AG20443 (cell line): ENCODE data around the gene ART3.

Experiments
- DNase-seq: peaks from one replicate; pipeline ENCODE4 v3.0.0; 2012; ENCODE audit warnings: low spot score, mixed read lengths

The ART3 gene

DNA sequence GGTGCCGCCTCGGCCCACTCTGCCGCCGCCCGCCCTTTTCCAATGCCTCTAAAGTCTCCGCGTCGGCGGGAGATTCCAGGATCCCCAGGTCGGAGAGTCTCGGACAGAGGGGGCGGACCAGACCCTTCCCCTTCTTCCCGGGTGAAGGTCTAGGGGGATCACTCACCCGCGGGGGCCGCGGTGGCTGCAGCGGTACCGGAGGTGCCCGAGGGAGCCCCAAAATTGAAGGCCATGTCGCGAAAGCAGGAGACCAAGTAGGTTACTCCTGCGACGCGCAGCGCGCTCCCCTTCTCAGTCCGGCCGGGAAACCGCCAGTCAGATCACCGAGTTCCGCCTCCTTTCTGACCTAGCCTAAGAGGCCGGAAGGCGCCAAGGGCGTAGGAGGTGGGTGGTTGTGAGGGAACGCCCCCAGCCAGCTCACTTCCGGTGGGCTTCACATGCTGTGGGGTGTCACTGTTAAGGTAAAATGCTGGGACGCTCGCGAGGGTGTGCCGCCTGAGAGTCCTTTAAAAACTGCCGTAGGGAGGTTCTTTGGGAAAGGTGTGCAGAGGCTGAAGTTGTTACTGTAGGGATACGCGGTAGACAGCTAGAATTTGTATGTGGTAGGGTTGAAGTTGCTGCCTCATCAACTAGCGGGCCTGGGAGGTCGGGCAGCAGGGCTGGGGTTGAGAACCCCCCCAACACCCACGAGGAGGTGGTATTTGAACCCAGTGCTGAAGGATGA lies 73.8 kb downstream of the ART3 start, which contains the start of gene NUP54:
TSS of gene NUP54 (minus strand) at position 256 of the 724 bp plus-strand sequence. CDS start at position 233, 23 bp downstream.
- DNase-seq = peak; percentile 97

- no peak for DNase-seq
These were observed 78.8 kb downstream of the ART3 start for GRCh38 chr4:76153356-76153755.

- DNase-seq = no peak
These were observed 81.5 kb downstream of the ART3 start for GRCh38 chr4:76155979-76156378.

DNA sequence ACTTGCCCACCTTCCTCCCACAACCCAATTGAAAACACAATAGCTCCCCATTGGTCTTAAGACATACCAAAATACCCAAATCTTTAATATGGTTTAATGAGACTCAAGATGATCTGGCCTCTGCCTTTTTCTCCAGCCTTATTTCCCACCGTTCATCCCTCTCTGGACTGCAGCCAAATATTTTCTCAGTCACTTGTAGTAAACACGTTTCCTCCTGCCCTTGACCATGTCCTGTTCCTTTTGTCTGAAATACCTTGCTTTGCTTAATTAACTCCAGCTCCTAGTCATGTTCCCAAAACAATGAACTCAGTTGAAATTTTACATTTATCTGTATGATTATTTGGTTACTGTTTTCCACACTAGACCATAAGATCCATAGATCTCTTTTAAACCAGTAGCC lies 82.1 kb downstream of the ART3 start:
- DNase-seq = no peak

DNA sequence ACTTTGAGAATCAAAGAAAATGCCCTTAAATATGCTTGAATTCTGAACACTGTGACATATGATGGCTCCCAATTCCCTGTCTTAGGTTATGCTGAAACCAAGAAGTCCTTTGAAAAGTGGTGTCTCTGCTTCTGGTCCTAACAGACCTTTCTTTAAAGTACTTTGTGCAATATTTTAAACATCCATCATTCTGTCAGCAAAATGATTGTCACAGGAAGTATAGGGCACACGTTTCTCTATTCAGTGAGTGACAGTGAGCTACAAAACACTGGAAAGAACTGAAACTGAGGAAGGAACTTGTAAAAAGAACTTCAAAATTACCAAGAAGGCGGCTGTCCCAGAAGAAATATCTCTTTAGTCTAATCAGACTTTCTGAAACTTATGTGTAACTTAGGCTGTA lies 85.8 kb downstream of the ART3 start:
- DNase-seq = no peak
